ENCODE results near the gene CPT1A.

CPT1A gene

GRCh38 chr11:68751331-68751856 lies 90.3 kb downstream of the CPT1A start, which contains the start of gene TESMIN:
TSS of gene TESMIN (minus strand) at chr11:68751520. CDS start at chr11:68750660, 860 bp downstream.
- H3K27ac ChIP-seq (ENCODE audit: low read depth, low read length), result no peak within 1 kb of the TSS
- H3K9ac ChIP-seq (ENCODE audit: low read length), result no peak within 1 kb of the TSS
- peak within 1 kb of the TSS; percentile 35 for H3K4me3 ChIP-seq (ENCODE audit: low read length)

GRCh38 chr11:68751004-68751325 lies 90.8 kb downstream of the CPT1A start:
- H3K27me3 ChIP-seq (ENCODE audit: control insufficient read depth, insufficient read depth, low read length), result no peaks in the 10 kb centered on the region
- H3K4me3 ChIP-seq (ENCODE audit: low read length), result peak overlapping the region; percentile 35
- H3K4me1 ChIP-seq (ENCODE audit: control insufficient read depth, insufficient read depth, low read length), result no peaks in the 10 kb centered on the region
- peaks cover under 1% of the 10 kb centered on the region for H3K36me3 ChIP-seq (ENCODE audit: control insufficient read depth, insufficient read depth, low read length)
- no peak overlapping the region for H3K27ac ChIP-seq (ENCODE audit: low read depth, low read length)
- no peak overlapping the region for H3K9ac ChIP-seq (ENCODE audit: low read length)

More at GRCh38 chr11:68751331-68751856, 90.3 kb downstream of the CPT1A start, which contains the start of gene TESMIN:
- Histone ChIP-seq H3K36me3 (ENCODE audit: control insufficient read depth, insufficient read depth, low read length) (peaks cover 5% of the 10 kb centered on the region), H3K27me3 (ENCODE audit: control insufficient read depth, insufficient read depth, low read length) (no peaks in the 10 kb centered on the region), H3K4me1 (ENCODE audit: control insufficient read depth, insufficient read depth, low read length) (no peaks in the 10 kb centered on the region)

DNA sequence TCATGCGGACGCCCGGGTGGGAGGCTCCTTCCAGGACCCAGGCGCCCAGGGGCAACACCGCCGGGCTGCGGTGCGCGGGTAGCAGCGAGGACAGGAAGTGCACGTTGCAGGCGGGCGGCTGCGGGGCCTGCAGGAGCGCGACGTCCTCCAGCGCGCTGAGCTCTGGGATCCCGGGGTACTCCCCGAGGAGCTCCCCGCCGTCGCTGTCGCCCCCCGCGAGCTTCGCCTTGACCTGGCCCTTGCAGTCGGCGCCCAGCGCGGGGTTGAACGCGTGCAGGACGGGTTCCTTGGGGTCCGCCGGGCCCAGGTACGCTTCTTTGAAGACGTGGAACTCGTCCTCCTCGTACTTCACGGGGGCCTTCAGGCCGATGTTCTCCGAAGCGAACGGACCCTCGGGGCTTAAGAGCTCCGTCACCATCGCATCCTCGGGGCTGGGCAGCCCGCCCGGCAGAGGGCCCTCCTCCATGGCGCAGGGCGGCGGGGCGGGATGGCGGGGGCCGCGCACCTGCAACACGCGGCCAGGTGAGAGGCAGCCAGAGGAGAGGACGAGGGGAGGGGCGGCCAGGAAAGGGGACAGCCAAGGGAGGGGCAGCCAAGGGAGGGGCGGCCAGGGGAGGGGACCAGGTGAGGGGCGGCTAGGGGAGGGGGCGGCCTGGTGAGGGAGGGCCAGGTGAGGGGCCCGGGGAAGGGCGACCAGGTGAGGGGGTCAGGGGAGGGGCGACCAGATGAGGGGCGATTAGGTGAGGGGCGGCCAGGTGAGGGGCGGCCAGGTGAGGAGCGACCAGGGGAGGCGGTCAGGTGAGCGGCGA lies 91.3 kb downstream of the CPT1A start:
- H3K4me3 ChIP-seq (ENCODE audit: low read length), result no peak overlapping the region
- no peaks in the 10 kb centered on the region for H3K36me3 ChIP-seq (ENCODE audit: control insufficient read depth, insufficient read depth, low read length)
- H3K27ac ChIP-seq (ENCODE audit: low read depth, low read length), result no peak overlapping the region
- H3K4me1 ChIP-seq (ENCODE audit: control insufficient read depth, insufficient read depth, low read length), result no peaks in the 10 kb centered on the region
- H3K9ac ChIP-seq (ENCODE audit: low read length), result no peak overlapping the region
- no peaks in the 10 kb centered on the region for H3K27me3 ChIP-seq (ENCODE audit: control insufficient read depth, insufficient read depth, low read length)

DNA sequence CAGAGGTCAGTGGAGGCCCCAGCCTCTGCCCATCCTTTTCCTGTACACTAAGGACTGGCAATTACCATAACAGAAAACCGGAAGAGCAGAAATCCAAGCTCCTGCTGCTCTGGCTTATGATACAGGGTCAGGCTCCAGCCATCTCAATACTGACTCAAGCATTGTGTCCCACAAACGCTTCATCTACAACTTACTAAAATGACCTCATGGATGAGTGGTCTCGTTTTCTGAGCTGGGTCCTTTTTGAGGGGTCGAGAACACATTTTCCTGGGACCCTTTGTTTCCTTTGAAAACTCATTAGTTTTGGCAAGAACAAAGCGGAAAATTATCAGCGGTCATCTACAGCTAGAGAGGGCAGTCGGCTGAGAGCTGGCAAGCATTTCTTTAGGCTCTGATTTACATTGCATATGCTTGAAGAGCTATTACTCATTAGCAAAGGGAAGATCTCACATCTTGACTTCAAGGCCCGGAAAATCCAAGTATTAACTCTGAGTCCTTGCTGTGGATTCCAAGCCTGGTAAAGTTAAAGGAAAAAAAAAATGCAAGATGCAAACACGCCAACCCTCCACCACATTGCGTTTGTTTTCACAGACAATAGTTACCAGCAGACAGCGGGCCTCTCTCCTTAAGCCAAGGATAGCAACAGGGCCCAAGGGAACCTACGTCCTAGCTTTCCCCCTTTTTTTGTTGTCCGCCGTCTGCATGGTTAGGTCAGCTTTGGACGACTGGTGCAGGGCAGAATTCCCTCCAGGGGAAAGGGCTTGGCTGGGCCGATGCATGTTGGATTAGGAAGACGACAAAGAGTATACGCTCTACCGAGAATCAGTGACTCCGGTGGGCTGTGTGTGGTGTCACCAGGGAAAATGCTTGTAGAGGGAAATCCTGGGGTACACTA lies 92.2 kb downstream of the CPT1A start:
- H3K9ac ChIP-seq (ENCODE audit: low read length), result no peak overlapping the region
- H3K36me3 ChIP-seq (ENCODE audit: control insufficient read depth, insufficient read depth, low read length), result no peaks in the 10 kb centered on the region
- no peak overlapping the region for H3K27ac ChIP-seq (ENCODE audit: low read depth, low read length)
- no peaks in the 10 kb centered on the region for H3K4me1 ChIP-seq (ENCODE audit: control insufficient read depth, insufficient read depth, low read length)
- H3K4me3 ChIP-seq (ENCODE audit: low read length), result no peak overlapping the region
- H3K27me3 ChIP-seq (ENCODE audit: control insufficient read depth, insufficient read depth, low read length), result no peaks in the 10 kb centered on the region

DNA sequence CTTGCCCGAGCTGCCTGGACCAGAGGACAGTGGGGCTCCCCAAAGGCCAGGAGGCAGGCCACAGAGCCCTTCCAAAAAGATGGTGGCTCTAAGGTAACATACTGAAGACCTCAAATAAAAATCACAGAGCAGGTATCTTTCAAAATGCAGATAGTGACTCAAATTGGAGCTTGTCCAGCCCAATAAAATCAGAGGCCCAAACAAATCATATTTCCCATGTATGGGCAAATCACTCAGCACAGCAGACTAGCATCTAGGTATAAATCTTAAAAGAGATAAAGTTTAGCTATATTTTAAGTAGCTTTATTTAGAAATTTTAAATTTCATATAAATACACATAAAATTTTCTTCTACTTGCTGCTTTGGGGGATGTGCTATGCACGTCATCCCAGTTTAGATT lies 93.7 kb downstream of the CPT1A start:
- no peak overlapping the region for H3K9ac ChIP-seq (ENCODE audit: low read length)
- H3K27ac ChIP-seq (ENCODE audit: low read depth, low read length), result no peak overlapping the region
- H3K27me3 ChIP-seq (ENCODE audit: control insufficient read depth, insufficient read depth, low read length), result no peaks in the 10 kb centered on the region
- no peak overlapping the region for H3K4me3 ChIP-seq (ENCODE audit: low read length)
- no peaks in the 10 kb centered on the region for H3K4me1 ChIP-seq (ENCODE audit: control insufficient read depth, insufficient read depth, low read length)
- no peaks in the 10 kb centered on the region for H3K36me3 ChIP-seq (ENCODE audit: control insufficient read depth, insufficient read depth, low read length)

DNA sequence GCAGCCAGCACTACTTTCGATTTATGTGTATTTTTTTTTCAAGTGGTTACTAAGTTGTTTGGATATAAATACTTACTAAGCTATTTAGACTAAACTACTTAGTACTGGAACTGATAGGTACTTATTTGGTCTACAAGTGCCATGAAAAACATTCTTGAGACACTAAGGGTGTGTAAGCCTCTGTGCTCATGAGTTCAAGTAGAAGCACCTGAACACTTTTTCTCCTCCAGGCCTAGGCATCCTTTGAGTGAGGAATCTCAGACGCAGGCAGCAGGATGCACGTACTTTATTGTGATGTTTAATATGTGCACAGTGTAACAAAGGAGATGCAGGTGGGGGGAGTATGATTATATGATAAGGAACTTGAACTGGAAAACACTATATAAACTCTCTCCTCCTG lies 98.2 kb downstream of the CPT1A start:
- Histone ChIP-seq H3K4me1 (ENCODE audit: control insufficient read depth, insufficient read depth, low read length) (no peaks in the 10 kb centered on the region), H3K9ac (ENCODE audit: low read length) (no peak overlapping the region), H3K36me3 (ENCODE audit: control insufficient read depth, insufficient read depth, low read length) (no peaks in the 10 kb centered on the region), H3K4me3 (ENCODE audit: low read length) (no peak overlapping the region), H3K27ac (ENCODE audit: low read depth, low read length) (no peak overlapping the region), H3K27me3 (ENCODE audit: control insufficient read depth, insufficient read depth, low read length) (no peaks in the 10 kb centered on the region)

GRCh38 chr11:68741463-68741862 lies 100.3 kb downstream of the CPT1A start:
- H3K27me3 ChIP-seq (ENCODE audit: control insufficient read depth, insufficient read depth, low read length), result no peaks in the 10 kb centered on the region
- H3K27ac ChIP-seq (ENCODE audit: low read depth, low read length), result no peak overlapping the region
- no peaks in the 10 kb centered on the region for H3K36me3 ChIP-seq (ENCODE audit: control insufficient read depth, insufficient read depth, low read length)
- no peaks in the 10 kb centered on the region for H3K4me1 ChIP-seq (ENCODE audit: control insufficient read depth, insufficient read depth, low read length)
- H3K4me3 ChIP-seq (ENCODE audit: low read length), result no peak overlapping the region
- no peak overlapping the region for H3K9ac ChIP-seq (ENCODE audit: low read length)

GRCh38 chr11:68735646-68736045 lies 106.1 kb downstream of the CPT1A start:
- Histone ChIP-seq H3K9ac (ENCODE audit: low read length) (no peak overlapping the region), H3K27ac (ENCODE audit: low read depth, low read length) (no peak overlapping the region), H3K4me1 (ENCODE audit: control insufficient read depth, insufficient read depth, low read length) (no peaks in the 10 kb centered on the region), H3K4me3 (ENCODE audit: low read length) (no peak overlapping the region), H3K36me3 (ENCODE audit: control insufficient read depth, insufficient read depth, low read length) (no peaks in the 10 kb centered on the region), H3K27me3 (ENCODE audit: control insufficient read depth, insufficient read depth, low read length) (no peaks in the 10 kb centered on the region)

- Histone ChIP-seq H3K4me3 (ENCODE audit: low read length) (no peak overlapping the region), H3K27ac (ENCODE audit: low read depth, low read length) (no peak overlapping the region), H3K36me3 (ENCODE audit: control insufficient read depth, insufficient read depth, low read length) (no peaks in the 10 kb centered on the region), H3K4me1 (ENCODE audit: control insufficient read depth, insufficient read depth, low read length) (no peaks in the 10 kb centered on the region), H3K9ac (ENCODE audit: low read length) (no peak overlapping the region), H3K27me3 (ENCODE audit: control insufficient read depth, insufficient read depth, low read length) (no peaks in the 10 kb centered on the region)
Measured at GRCh38 chr11:68735125-68735524, 106.6 kb downstream of the CPT1A start.

GRCh38 chr11:68734111-68734510 lies 107.6 kb downstream of the CPT1A start:
- Histone ChIP-seq H3K4me3 (ENCODE audit: low read length) (no peak overlapping the region), H3K9ac (ENCODE audit: low read length) (no peak overlapping the region), H3K27me3 (ENCODE audit: control insufficient read depth, insufficient read depth, low read length) (no peaks in the 10 kb centered on the region), H3K27ac (ENCODE audit: low read depth, low read length) (no peak overlapping the region), H3K36me3 (ENCODE audit: control insufficient read depth, insufficient read depth, low read length) (no peaks in the 10 kb centered on the region), H3K4me1 (ENCODE audit: control insufficient read depth, insufficient read depth, low read length) (no peaks in the 10 kb centered on the region)

DNA sequence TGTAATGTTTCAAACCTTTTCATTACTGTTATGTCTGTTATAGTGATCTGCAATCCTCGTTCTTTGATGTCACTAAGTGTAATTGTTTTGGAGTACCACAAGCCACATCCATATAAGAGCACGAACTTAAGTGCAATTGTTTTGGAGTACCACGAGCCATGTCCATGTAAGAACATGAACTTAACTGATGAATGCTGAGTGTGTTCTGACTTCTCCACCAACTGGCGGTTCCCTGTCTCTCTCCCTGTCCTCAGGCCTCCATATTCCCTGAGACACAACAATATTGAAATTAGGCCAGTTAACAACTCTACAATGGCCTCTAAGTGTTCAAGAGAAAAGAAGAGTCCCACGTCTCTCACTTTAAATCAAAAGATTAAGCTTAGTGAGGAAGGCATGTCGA lies 113.9 kb downstream of the CPT1A start:
- Histone ChIP-seq H3K36me3 (ENCODE audit: control insufficient read depth, insufficient read depth, low read length) (no peaks in the 10 kb centered on the region), H3K4me3 (ENCODE audit: low read length) (no peak overlapping the region), H3K9ac (ENCODE audit: low read length) (no peak overlapping the region), H3K27me3 (ENCODE audit: control insufficient read depth, insufficient read depth, low read length) (no peaks in the 10 kb centered on the region), H3K27ac (ENCODE audit: low read depth, low read length) (no peak overlapping the region), H3K4me1 (ENCODE audit: control insufficient read depth, insufficient read depth, low read length) (no peaks in the 10 kb centered on the region)

DNA sequence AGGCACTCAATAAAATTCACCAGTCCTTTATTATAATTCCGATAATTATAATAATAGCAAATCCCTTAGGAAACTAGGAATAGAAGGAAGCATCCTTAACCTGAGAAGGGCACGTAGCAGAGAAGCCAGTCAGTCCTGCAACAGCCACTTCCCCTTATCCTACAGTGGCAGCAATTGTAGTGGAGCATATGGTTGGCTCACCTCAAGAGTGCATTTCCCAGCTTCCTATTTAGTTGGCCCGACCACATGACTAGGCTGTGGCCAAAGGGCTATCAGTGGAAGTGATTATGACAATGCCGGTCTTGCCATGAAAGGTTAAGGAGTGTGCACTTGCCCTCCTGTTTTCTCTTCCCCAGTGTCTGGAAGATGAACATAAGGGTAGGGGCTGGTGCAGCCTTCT lies 117.4 kb downstream of the CPT1A start:
- Histone ChIP-seq H3K27ac (ENCODE audit: low read depth, low read length) (no peak overlapping the region), H3K4me1 (ENCODE audit: control insufficient read depth, insufficient read depth, low read length) (no peaks in the 10 kb centered on the region), H3K27me3 (ENCODE audit: control insufficient read depth, insufficient read depth, low read length) (no peaks in the 10 kb centered on the region), H3K36me3 (ENCODE audit: control insufficient read depth, insufficient read depth, low read length) (no peaks in the 10 kb centered on the region), H3K9ac (ENCODE audit: low read length) (no peak overlapping the region), H3K4me3 (ENCODE audit: low read length) (no peak overlapping the region)
